NCI-H146 (cell line): ENCODE measurements around the gene PCNX1.
"Not testable (repeated sequence)": the region's sequence is repeated elsewhere in the genome, so short reads cannot be mapped to it uniquely, and the experiment has no call there.

Source experiments
- DNase-seq: peaks from one replicate; lab custom pipeline; 2025; lab: John Stamatoyannopoulos, UW

PCNX1 gene

DNA sequence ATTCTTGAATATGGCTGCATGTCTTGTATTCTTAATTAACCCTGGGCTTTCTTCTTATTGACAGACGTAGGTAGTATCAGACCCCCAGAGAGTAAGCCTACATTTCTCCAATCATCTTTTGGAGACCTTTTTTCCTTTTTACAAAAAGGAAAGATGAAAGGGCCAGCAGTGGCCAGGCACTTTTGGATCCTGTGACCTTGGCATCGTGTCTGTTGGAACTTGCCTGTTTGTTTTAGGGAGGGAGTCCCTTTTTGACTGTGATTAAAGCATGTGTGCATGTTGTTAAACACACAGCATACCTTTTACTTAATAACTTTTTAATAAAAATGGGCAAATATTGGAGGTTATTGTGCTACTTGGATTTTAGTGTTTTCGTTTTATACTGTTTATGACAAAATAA lies 57.2 kb downstream of the PCNX1 start:
- DNase-seq: no peak

DNA sequence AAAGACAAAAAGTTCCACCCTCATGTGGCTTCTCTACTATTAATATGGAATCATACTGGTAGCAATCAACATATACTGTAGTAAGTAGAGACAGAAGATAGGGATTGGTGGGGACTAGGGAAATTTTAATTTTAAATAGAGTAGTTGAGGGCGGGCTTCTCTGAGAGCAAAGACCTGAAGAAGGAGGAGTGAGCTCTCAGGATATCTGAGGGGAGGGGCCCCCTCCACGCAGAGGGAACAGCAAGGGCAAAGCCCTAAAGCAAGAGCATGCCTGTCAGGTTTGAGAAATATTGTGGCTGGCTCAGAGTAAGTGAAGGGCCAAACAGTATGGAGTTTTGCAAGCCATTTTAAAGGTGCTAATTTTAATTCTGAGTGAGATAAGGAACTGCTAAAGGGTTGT lies 64.3 kb downstream of the PCNX1 start:
- DNase-seq: no peak

DNA sequence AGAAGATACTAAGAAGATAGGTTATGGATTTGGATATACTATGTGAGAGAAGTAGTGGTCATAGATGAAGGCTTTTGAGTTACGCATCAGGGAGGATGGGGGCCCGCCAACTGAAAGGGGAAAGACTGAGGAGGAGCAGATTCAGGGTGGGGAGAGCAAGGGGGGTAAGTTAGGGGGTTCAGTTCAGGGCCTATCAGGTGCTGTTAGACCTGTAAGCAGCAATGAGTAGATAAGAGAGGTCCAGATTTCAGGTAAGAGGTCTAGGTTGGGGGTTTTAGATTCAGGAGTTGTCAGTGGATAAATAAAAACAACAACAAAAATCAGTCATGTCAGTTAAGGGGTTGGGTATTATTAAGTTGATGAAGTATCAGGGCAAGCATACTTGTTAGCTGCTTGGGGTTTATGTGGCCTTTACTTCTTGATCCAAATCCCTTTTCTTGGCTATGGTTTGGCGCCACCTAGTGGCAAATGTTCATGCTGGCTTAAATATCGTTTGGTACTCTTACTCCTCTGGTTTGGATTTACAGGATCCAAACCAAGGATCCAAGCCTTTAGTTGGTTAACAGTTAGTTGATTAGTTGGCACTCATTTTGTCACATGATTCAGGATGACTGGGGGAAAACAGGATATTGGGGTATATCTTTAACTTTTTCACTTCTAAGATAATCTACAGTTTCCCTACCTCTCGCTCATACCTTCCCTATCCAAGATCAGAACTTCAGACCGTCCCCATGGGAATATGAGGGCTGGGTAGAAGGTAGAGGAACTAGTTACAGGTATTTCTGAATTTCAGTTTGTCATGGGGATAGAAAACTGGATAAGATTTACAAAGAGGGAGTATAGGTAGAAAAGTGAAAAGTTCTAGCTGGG lies 65.1 kb downstream of the PCNX1 start:
- DNase-seq: peak; percentile 36

- DNase-seq: no peak
These were observed 69.3 kb downstream of the PCNX1 start for GRCh38 chr14:70976591-70976990.

DNA sequence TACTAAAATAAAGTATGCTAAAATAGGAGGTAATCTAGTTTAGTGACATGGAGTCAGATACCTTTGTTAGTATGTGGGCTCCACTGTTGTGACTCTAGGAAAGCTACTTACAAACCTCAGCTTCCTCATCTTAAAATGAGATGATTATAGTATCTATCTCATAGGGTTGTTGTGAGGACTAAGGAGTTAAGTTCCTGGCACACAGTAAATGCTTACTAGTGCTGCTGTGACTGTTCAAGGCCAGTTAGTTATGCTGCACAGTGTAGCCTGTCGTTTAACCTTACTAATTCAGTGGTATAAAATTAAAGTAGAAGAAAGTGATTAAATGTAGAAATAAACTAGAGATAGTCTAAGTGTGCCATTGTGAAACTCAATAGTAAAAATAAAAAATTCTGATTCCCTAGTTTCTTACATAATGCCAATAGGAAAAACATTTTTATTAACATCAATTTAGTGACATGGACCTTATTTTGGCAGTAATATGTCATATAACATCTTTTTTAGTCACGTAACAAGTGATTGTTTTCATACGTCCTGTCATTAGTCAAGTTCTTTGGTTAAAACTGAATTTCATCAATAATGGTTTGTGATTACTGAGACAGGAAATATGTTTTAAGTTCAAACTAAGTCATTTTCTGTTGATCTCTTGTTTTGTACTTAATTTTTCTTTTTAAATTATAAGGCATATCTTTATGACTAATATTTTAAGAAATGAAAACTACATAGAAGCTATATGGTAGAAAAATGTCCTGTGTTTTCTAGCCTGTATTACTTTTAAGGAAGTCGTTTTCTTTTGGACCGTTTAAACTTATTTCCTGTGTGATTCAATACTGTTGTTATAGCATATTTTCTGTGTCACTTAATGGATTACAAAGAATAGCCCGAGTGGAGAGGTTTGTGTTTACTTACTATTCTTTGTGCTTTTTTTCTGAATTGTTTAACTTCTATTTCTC lies 74.0 kb downstream of the PCNX1 start:
- DNase-seq: no peak

DNA sequence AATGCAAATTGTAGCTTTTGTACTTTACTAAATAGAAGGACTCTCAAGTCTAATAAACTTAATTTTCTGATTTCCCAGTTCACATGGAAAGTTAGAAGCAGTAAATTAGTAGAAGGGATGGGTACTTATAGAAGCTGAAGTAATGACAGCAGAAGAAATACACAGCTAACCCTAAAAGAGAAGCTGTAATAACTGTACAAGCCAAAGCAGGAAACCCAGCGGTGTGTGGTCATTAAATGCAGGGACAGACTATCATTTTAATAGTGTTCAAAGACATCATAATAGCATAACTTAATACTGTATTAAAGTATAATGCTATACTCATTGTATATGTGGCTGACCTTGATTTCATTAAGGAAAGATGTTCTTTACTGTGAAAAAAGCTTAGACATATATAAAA lies 74.9 kb downstream of the PCNX1 start:
- DNase-seq: no peak

- no peak for DNase-seq
These were observed 79.8 kb downstream of the PCNX1 start for GRCh38 chr14:70987041-70987440.

GRCh38 chr14:70988452-70988851 lies 81.2 kb downstream of the PCNX1 start:
- no peak for DNase-seq

- no peak for DNase-seq
These were observed 86.7 kb downstream of the PCNX1 start for GRCh38 chr14:70993931-70994330.

- no peak for DNase-seq
These were observed 88.0 kb downstream of the PCNX1 start for GRCh38 chr14:70995211-70995610.

GRCh38 chr14:70995671-70996070 lies 88.4 kb downstream of the PCNX1 start:
- no peak for DNase-seq

GRCh38 chr14:70999117-70999516 lies 91.9 kb downstream of the PCNX1 start:
- no peak for DNase-seq

GRCh38 chr14:71000091-71000490 lies 92.8 kb downstream of the PCNX1 start:
- no peak for DNase-seq

DNA sequence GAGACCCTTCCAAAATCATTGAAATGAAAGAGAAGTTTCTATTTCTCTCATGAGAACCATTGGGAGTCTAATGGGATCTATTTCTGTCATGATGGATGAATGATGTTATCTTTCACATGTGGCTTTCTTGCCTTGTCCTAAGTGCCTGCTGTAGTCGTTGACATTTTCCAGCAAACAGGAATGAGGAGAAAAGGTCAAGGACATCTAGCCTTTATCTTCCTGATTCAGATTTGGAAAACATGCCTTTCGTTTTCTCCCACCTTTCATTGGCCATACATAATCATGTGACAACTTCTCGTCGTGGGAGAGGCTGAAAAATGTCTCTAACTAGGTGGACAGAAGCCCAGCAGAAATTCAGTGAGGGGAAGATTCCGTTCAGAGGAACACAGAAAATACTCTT lies 94.5 kb downstream of the PCNX1 start:
- DNase-seq: no peak

GRCh38 chr14:71003156-71003555 lies 95.9 kb downstream of the PCNX1 start:
- no peak for DNase-seq

- DNase-seq: no peak
These were observed 97.2 kb downstream of the PCNX1 start for GRCh38 chr14:71004481-71004880.

GRCh38 chr14:71005076-71005475 lies 97.8 kb downstream of the PCNX1 start:
- DNase-seq: no peak

GRCh38 chr14:71006200-71006563 lies 98.9 kb downstream of the PCNX1 start:
- no peak for DNase-seq

- no peak for DNase-seq
These were observed 104.2 kb downstream of the PCNX1 start for GRCh38 chr14:71011479-71011878.

DNA sequence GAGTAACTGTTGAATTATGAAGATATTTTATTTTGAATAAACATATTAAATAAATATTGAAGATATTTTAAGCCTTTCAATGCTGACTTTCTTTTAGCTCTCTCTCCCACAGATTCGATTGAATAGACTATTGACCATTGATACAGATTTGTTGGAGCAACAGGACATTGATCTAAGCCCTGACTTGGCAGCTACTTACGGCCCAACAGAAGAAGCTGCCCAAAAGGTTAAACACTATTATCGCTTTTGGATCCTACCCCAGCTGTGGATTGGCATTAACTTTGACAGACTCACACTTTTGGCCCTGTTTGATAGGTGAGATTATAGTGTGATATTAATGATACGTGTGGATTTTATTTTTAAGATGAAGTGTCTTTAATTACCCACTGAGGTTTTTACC lies 105.6 kb downstream of the PCNX1 start:
- no peak for DNase-seq

DNA sequence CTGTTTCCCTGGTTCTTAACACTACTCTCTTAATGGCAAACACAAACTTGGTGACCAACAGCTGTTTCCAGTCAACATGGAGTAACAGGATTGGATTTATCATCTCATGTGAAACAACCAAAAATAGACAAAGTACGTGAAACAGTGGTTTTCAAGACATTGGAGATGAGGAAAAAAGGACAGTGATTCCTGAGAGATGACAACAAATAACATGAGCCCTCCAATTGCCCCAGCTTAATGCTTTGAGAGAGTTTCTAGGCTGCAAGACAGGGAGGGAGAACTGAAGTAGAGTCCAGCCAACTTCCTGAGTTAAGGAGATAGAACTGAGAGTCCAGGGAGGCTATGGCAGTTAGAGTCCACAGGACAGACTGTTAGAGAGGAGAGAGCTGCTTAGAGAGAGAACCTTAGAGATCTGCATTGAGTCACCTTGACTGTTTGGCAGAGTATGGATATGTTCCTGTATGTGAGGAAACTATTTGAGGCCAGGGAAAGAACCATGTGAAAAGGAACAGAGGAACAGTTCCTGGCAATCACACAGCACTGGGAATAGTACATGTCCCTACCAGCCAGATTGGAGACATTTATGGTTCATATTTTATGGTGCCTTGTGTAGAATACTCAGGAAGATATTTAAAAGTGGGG lies 106.4 kb downstream of the PCNX1 start:
- no peak for DNase-seq

DNA sequence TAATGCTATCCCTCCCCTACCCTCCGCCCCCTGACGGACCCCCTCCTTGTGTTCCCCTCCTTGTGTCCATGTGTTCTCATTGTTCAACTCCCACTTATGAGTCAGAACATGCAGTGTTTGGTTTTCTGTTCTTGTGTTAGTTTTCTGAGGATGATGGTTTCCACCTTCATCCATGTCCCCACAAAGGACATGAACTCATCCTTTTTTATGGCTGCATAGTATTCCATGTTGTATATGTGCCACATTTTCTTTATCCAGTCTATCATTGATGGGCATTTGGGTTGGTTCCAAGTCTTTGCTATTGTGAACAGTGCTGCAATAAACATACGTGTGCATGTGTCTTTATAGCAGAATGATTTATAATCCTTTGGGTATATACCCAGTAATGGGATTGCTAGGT lies 112.7 kb downstream of the PCNX1 start:
- not testable (repeated sequence) for DNase-seq
